HUDEP-2 (cell line): Measurements from ENCODE around the gene PTTG1IP.

ENCODE experiments used
- DNase-seq, 76 experiments: peaks; one replicate each; lab custom pipeline; 2025; ENCODE audit not compliant: unreplicated experiment in 76 of 76; lab: John Stamatoyannopoulos, UW

Gene PTTG1IP

DNA sequence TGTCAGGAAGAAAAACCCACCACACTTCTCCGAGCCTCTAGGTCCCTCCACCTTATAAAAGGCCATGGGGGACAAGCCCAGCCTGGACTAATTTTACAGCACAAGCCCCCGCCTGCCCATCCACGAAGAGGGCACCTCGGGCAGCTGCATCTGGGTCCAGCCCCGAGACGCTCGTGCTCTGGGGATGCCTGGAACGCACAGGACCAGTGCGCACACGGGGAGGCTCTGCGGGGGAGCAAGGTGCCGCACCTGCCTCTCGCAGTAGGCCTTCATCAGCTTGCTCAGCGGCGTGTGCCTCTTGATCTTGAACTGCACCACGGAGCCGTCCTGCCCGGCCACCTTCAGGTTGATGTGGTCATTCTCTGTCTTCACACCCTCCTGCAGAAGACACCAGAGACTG, 59.8 kb downstream of the PTTG1IP start:
- DNase-seq = no peak

- DNase-seq = no peak
Observed at GRCh38 chr21:44813149-44813548, 60.3 kb downstream of the PTTG1IP start.

GRCh38 chr21:44812640-44813039, 60.9 kb downstream of the PTTG1IP start:
- DNase-seq = no peak

GRCh38 chr21:44810779-44811178, 62.7 kb downstream of the PTTG1IP start:
- DNase-seq = peak in 11 of 76 experiments; percentile 17 to 48 (median 26)

- no peak for DNase-seq
Observed at GRCh38 chr21:44805859-44806258, 67.6 kb downstream of the PTTG1IP start.

GRCh38 chr21:44805226-44805625, 68.3 kb downstream of the PTTG1IP start:
- no peak for DNase-seq

DNA sequence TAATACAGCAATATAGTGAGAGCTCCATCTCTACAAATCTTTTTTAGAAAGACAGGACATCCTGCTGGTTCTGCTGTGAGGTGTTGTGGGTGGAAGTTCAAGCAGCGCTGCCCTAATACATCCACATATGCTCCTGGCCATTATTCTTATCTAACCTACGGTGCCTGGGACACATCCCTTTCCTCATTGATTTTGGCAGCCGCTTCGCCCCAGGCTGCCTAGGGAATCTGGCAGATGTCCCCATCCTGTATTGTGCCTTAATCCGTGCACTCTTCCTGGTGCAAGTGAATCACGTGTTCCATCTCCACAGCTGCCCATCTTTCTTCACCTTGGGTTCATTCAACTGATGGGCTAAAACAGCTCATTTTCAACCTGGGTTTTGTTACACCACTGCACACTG, 68.7 kb downstream of the PTTG1IP start:
- no peak for DNase-seq

- DNase-seq = peak in 3 of 76 experiments; percentile 14 to 37 (median 31)
Observed at GRCh38 chr21:44803651-44804050, 69.8 kb downstream of the PTTG1IP start.

DNA sequence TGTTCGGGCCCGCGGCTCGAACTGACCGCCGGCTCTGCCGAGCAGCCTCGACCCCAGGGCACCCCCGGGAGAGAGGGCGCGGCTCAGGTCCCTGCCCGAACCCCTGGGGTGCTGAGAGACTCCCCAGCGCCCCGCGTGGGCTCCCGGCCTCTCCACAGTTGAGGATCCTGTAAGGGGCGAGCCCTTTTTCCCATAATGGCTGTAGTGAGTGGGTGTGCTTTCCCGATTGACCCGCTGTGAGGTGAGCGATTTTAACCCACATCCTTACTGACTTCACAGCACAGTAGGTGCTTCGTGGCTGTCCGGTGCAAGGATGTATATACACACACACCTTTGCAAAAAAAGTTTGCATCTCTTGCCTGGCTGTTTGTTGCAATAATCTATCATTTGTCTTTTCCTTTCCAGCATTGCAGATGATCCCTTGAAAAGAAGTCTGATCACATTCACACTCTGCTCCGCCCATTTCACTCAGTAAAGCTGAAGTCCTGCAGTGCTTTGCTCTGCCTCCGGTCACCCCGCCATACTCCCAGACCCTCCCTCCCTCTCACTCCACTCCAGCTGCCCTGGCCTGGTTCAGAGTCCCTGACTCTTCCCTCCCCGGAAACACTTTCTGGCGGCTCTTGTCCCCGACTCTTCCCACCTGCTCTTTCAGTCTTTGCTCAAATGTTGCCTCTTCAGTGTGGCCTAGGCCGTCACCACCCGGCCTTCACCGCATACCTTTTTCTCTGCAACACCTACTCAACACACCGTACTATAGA, 70.9 kb downstream of the PTTG1IP start:
- peak in 27 of 76 experiments; percentile 13 to 72 (median 39) for DNase-seq

DNA sequence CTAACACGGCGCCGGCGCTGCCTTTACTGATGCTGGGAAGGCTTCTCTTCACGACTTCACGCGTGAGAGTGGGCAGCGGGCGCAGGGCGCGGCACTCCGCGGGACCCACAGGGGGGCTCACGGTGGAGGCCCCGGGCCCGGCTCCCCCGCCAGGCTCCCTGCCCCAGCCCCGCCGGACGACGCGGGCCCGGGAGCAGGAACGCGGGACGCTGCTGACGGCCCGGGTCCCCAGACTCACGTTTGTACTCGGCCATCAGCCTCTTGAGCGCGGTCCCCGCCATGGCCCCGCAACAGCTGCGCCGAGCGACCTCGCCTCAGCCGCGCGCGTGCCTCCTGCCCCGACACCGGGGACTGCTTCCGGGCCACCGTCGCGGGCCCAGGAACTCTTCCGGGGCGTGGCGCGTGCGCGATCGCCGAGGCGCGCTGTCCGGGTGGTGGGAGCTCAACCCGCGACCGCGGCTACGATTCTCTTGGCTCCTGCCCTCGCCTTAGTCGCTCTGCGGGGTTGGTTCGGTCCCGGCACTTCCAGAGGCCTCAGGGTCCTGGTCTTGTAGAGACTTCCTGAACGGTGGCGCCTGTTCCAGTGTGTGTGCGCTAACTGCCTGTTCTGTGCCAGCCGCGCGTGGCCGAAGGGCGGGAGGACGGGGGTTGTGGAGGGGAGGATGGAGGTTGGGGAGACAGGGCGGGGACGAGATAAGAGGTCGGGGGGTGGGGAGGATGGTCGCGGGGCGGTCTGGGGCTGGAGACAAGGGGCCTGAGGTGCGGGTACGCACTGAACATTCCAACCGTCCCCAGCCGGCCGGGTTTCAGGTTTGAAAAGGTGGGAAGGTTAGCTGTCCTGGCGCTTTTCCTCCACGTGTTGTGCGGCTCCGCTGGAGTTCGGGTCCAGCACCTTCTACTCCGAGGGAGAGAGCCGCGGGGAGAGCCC, 71.8 kb downstream of the PTTG1IP start, which contains the start of gene UBE2G2:
UBE2G2 (minus strand) TSS at position 353 of the 928 bp plus-strand sequence; CDS start at position 281, 72 bp downstream.
- DNase-seq = peak in 74 of 76 experiments; percentile 21 to 94 (median 80)

- peak in 27 of 76 experiments; percentile 4 to 64 (median 33) for DNase-seq
Observed at GRCh38 chr21:44800971-44801467, 72.5 kb downstream of the PTTG1IP start.

DNA sequence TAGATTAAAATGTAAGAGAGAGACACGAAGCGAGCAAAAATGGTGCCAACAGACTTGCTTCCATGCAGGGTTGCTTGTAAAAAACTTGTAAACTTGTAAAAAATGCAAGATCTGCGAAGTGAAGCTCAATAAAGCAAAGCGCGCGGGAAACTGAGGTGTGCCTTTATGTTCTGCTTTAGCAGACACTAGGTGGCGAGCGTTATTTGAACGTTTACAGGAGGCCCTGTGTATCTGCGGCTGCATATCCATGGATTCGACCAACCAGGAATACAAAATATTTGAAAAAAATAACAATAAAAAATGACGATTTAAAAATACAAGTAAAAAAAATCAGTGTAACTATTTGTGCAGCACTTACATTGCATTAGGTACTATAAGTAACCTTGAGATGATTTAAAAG, 73.4 kb downstream of the PTTG1IP start:
- peak in 18 of 76 experiments; percentile 13 to 66 (median 29) for DNase-seq

- no peak for DNase-seq
Observed at GRCh38 chr21:44799646-44800045, 73.8 kb downstream of the PTTG1IP start.
